Upper lobe of left lung (tissue), 4 donors: ENCODE measurements around the gene UBAP1.

Source experiments
- CTCF ChIP-seq, 6 experiments: fragments of 450-650 bp in 4 of 6; fragments of 200-600 bp in 2 of 6; sonication (generic) in 2 of 6; IDR thresholded peaks; one replicate each; pipeline ENCODE4 v1.5.1; 2016 to 2019; ENCODE audit warnings: antibody characterized with exemption in 6 of 6
- EP300 ChIP-seq, 4 donors: sonication (generic); formaldehyde crosslinking; IDR thresholded peaks; one replicate each; pipeline ENCODE4 v1.5.1; 2017; ENCODE audit warnings: antibody characterized with exemption in 4 of 4, control low read depth in 2 of 4
- POLR2A ChIP-seq, 4 donors: fragments of 450-650 bp; IDR thresholded peaks; one replicate each; pipeline ENCODE4 v1.5.1; 2016 to 2017; ENCODE audit warnings: antibody characterized with exemption in 4 of 4, mild to moderate bottlenecking in 2 of 4

GRCh38 chr9:34242830-34243229, 64.0 kb downstream of the UBAP1 start:
- TF ChIP-seq CTCF (IDR thresholded peaks at IDR 0.05) (no peak), POLR2A (IDR thresholded peaks at IDR 0.05) (no peak), EP300 (IDR thresholded peaks at IDR 0.05) (no peak)
